Islet precursor cell (in vitro differentiated cells): Measurements from ENCODE around the gene SPEF2.

Experiments used
- DNase-seq: peaks from one replicate; pipeline ENCODE4 v3.0.0-alpha.2; 2018

SPEF2 gene

GRCh38 chr5:35785601-35786085, 168.0 kb downstream of the SPEF2 start:
- peak; percentile 47 for DNase-seq

GRCh38 chr5:35788724-35789123, 171.1 kb downstream of the SPEF2 start:
- no peak for DNase-seq

- DNase-seq, result no peak
Measured at GRCh38 chr5:35789732-35790456, 172.2 kb downstream of the SPEF2 start.

GRCh38 chr5:35790457-35790822, 172.8 kb downstream of the SPEF2 start:
- no peak for DNase-seq

- no peak for DNase-seq
Measured at GRCh38 chr5:35794328-35794619, 176.6 kb downstream of the SPEF2 start.

GRCh38 chr5:35794684-35795375, 177.2 kb downstream of the SPEF2 start:
- no peak for DNase-seq

GRCh38 chr5:35799181-35799580, 181.5 kb downstream of the SPEF2 start:
- DNase-seq, result no peak

GRCh38 chr5:35799753-35800152, 182.1 kb downstream of the SPEF2 start:
- no peak for DNase-seq

- DNase-seq, result peak; percentile 91
Measured at GRCh38 chr5:35803191-35803651, 185.6 kb downstream of the SPEF2 start.

GRCh38 chr5:35804201-35804653, 186.6 kb downstream of the SPEF2 start:
- DNase-seq, result no peak

GRCh38 chr5:35804841-35805240, 187.2 kb downstream of the SPEF2 start:
- no peak for DNase-seq

- no peak for DNase-seq
Measured at GRCh38 chr5:35810601-35811000, 192.9 kb downstream of the SPEF2 start.

GRCh38 chr5:35811108-35811741, 193.6 kb downstream of the SPEF2 start:
- DNase-seq, result no peak

- DNase-seq, result no peak
Measured at GRCh38 chr5:35813521-35813920, 195.9 kb downstream of the SPEF2 start.

- DNase-seq, result peak; percentile 72
Measured at GRCh38 chr5:35815089-35815936, 197.7 kb downstream of the SPEF2 start.

- no peak for DNase-seq
Measured at GRCh38 chr5:35816881-35817521, 199.3 kb downstream of the SPEF2 start.

GRCh38 chr5:35819026-35819425, 201.4 kb downstream of the SPEF2 start:
- DNase-seq, result no peak

- DNase-seq, result no peak
Measured at GRCh38 chr5:35819668-35820067, 202.0 kb downstream of the SPEF2 start.

- no peak for DNase-seq
Measured at GRCh38 chr5:35820735-35821134, 203.1 kb downstream of the SPEF2 start.

- DNase-seq, result no peak
Measured at GRCh38 chr5:35821513-35821912, 203.8 kb downstream of the SPEF2 start.

GRCh38 chr5:35822511-35822910, 204.8 kb downstream of the SPEF2 start:
- DNase-seq, result no peak

- no peak for DNase-seq
Measured at GRCh38 chr5:35823347-35824098, 205.9 kb downstream of the SPEF2 start.
